Gastrocnemius medialis (tissue), 4 donors: ENCODE results near the gene DHX8. TPM values are rescaled to one million over a fixed set of nuclear protein-coding genes. Genes with fewer than 3 reads are reported as not detected.

Experiments used
- ATAC-seq, 2 donors: fragments of 150-250 bp; one replicate each; pipeline ENCODE4 v1.9.1; 2016
- DNase-seq, 2 donors: peaks; one replicate each; pipeline ENCODE4 v3.0.0-alpha.2; 2019
- H3K27ac ChIP-seq, 4 donors: fragments of 200-600 bp; sonication (generic); 1 replicate in 1 of 4; 2 replicates in 3 of 4; pipeline ENCODE4 v1.5.1; 2016 to 2018; ENCODE audit warnings: mild to moderate bottlenecking in 2 of 4, moderate library complexity in 1 of 4
- H3K27me3 ChIP-seq, 3 donors: fragments of 200-600 bp; sonication (generic) in 2 of 3; 1 replicate in 1 of 3; 2 replicates in 2 of 3; pipeline versions ENCODE4 v1.5.1 to v1.6.0; 2016 to 2019; ENCODE audit warnings: mild to moderate bottlenecking in 1 of 3, moderate library complexity in 1 of 3
- H3K36me3 ChIP-seq, 2 donors: fragments of 200-600 bp; sonication (generic) in 1 of 2; one replicate each; pipeline ENCODE4 v1.5.1; 2017 to 2018
- H3K4me1 ChIP-seq, 2 donors: fragments of 200-600 bp; sonication (generic) in 1 of 2; one replicate each; pipeline ENCODE4 v1.5.1; 2016 to 2017; ENCODE audit warnings: mild to moderate bottlenecking in 2 of 2
- H3K4me3 ChIP-seq, 4 donors: fragments of 200-600 bp; sonication (generic) in 3 of 4; 1 replicate in 1 of 4; 2 replicates in 3 of 4; pipeline ENCODE4 v1.5.1; 2016 to 2019; ENCODE audit warnings: mild to moderate bottlenecking in 2 of 4
- H3K9me3 ChIP-seq, 3 donors: fragments of 200-600 bp; sonication (generic) in 2 of 3; 1 replicate in 1 of 3; 2 replicates in 2 of 3; pipeline ENCODE4 v1.5.1; 2016 to 2019
- CTCF ChIP-seq, 5 experiments: fragments of 450-650 bp in 3 of 5; fragments of 200-600 bp in 2 of 5; sonication (generic) in 2 of 5; IDR thresholded peaks in 4 of 5; conservative IDR thresholded peaks in 1 of 5; 1 replicate in 4 of 5; 2 replicates in 1 of 5; pipeline ENCODE4 v1.5.1; 2016 to 2019; ENCODE audit warnings: antibody characterized with exemption in 5 of 5, mild to moderate bottlenecking in 3 of 5, moderate library complexity in 3 of 5
- POLR2A ChIP-seq, 2 donors: fragments of 450-650 bp; IDR thresholded peaks; one replicate each; pipeline ENCODE4 v1.6.1; 2017; ENCODE audit warnings: antibody characterized with exemption in 2 of 2, mild to moderate bottlenecking in 2 of 2, moderate library complexity in 2 of 2
- in situ Hi-C, 4 donors: fragments of 200-750 bp; cut with MboI; loops; one replicate each; pipeline versions ENCODE4 v1.15.0 to v1.8.0; 2017; ENCODE audit warnings: low sequenced_read_pairs in 4 of 4
- intact Hi-C: fragments of 100-400 bp; cut with DNase I; formaldehyde crosslinking; loops from one replicate; pipeline ENCODE4 v1.15.1; 2023; ENCODE audit warnings: low total_unique reads
- total RNA-seq, 4 donors: library from RNA; depleted of rRNA; stranded (reverse); fragments of >200 nt; gene quantifications; one replicate each; pipeline versions ENCODE4 v1.1.0 to v1.2.3, GENCODE V29; 2016

DHX8 gene
- total RNA-seq, 4 donors from 2014 or later = 24.0 to 30.3 (median 27.2) TPM

- in situ Hi-C loops = no loop called here
- ATAC-seq (no peak), DNase-seq (no peak)
- Histone ChIP-seq H3K4me1 (peaks cover 11 to 15% of the 10 kb centered on the region in 2 donors), H3K4me3 (no peak overlapping the region), H3K27ac (no peak overlapping the region), H3K27me3 (no peaks in the 10 kb centered on the region), H3K9me3 (no peaks in the 10 kb centered on the region), H3K36me3 (no peaks in the 10 kb centered on the region)
- no peak for TF ChIP-seq POLR2A (IDR thresholded peaks at IDR 0.05)
- intact Hi-C loops = no loop called here
Observed at GRCh38 chr17:43553573-43553972, 69.8 kb downstream of the DHX8 start.

GRCh38 chr17:43554857-43555256, 71.1 kb downstream of the DHX8 start:
- in situ Hi-C loops (no loop called here), intact Hi-C loops (no loop called here)
- ATAC-seq (no peak), DNase-seq (no peak)
- no peak for TF ChIP-seq CTCF (IDR thresholded peaks at IDR 0.05 in 4 of 5, conservative IDR thresholded peaks at IDR 0.05 in 1 of 5)
- TF ChIP-seq POLR2A (IDR thresholded peaks at IDR 0.05) = no peak
- Histone ChIP-seq H3K4me3 (no peak overlapping the region), H3K4me1 (peaks cover 11 to 15% of the 10 kb centered on the region in 2 donors), H3K9me3 (no peaks in the 10 kb centered on the region), H3K27ac (no peak overlapping the region), H3K36me3 (no peaks in the 10 kb centered on the region), H3K27me3 (no peaks in the 10 kb centered on the region)

DNA sequence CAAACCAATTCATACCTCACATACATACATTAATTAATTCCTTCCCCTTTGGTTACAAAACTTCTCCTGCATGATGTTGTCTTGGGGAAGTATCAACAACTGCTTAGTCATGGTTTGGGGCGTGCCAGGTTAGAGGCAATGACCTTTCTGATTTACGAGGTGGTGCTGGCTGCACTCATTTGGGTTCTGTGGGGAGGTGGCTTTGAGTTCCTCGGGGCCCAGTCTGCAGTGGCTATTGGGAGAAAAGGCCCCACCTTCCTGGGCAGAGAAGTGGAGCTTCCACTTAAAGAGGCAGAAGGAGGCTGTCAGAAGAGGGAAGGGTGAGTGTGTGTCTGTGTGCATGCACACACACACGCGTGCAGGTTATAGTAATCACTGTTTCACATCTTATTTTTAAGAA, 72.5 kb downstream of the DHX8 start:
- H3K27me3 ChIP-seq = no peaks in the 10 kb centered on the region
- peak; percentile 34 to 68 for ATAC-seq
- peaks cover 11 to 15% of the 10 kb centered on the region in 2 donors for H3K4me1 ChIP-seq
- no peak overlapping the region for H3K27ac ChIP-seq
- DNase-seq = peak in 1 of 2 donors; percentile 56
- no peaks in the 10 kb centered on the region for H3K36me3 ChIP-seq
- no peaks in the 10 kb centered on the region for H3K9me3 ChIP-seq
- H3K4me3 ChIP-seq = no peak overlapping the region
- intact Hi-C loops = no loop called here
- in situ Hi-C loops = no loop called here
- TF ChIP-seq CTCF (IDR thresholded peaks at IDR 0.05 in 4 of 5, conservative IDR thresholded peaks at IDR 0.05 in 1 of 5) = no peak
- no peak for TF ChIP-seq POLR2A (IDR thresholded peaks at IDR 0.05)

DNA sequence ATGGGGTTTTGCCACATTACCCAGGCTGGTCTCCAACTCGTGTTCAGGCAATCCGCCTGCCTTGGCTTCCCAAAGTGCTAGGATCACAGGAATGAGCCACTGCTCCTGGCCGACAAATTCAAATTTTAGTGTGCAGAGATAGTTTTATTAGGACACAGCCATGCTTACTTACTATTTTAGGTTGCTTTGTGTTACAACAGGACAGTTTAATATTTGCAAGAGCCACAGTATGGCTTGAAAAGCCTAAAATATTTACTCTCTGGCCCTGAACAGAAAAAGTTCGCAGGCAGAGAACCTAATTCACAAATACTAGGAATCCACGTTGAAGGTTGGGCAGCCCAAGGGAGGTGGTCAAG, 75.0 kb downstream of the DHX8 start:
- Histone ChIP-seq H3K4me1 (peaks cover 5 to 6% of the 10 kb centered on the region in 2 donors), H3K27me3 (no peaks in the 10 kb centered on the region), H3K27ac (no peak overlapping the region), H3K36me3 (no peaks in the 10 kb centered on the region), H3K4me3 (no peak overlapping the region), H3K9me3 (no peaks in the 10 kb centered on the region)
- no peak for ATAC-seq
- in situ Hi-C loops = no loop called here
- intact Hi-C loops = no loop called here
- DNase-seq = no peak
- TF ChIP-seq CTCF (IDR thresholded peaks at IDR 0.05 in 4 of 5, conservative IDR thresholded peaks at IDR 0.05 in 1 of 5) (no peak), POLR2A (IDR thresholded peaks at IDR 0.05) (no peak)

GRCh38 chr17:43559161-43559816, 75.5 kb downstream of the DHX8 start:
- no peaks in the 10 kb centered on the region for H3K36me3 ChIP-seq
- no peaks in the 10 kb centered on the region for H3K27me3 ChIP-seq
- TF ChIP-seq POLR2A (IDR thresholded peaks at IDR 0.05) (no peak), CTCF (IDR thresholded peaks at IDR 0.05 in 4 of 5, conservative IDR thresholded peaks at IDR 0.05 in 1 of 5) (no peak)
- no peaks in the 10 kb centered on the region for H3K9me3 ChIP-seq
- in situ Hi-C loops (no loop called here), intact Hi-C loops (no loop called here)
- peaks cover 5 to 6% of the 10 kb centered on the region in 2 donors for H3K4me1 ChIP-seq
- DNase-seq (no peak), ATAC-seq (no peak)
- H3K4me3 ChIP-seq = no peak overlapping the region
- H3K27ac ChIP-seq = no peak overlapping the region
